ENCODE results near the gene BPGM. TPM values are rescaled to one million over a fixed set of nuclear protein-coding genes. Genes with fewer than 3 reads are reported as not detected.
A peak's percentile ranks its signal among the peaks of the same experiment; 100 is the strongest.

The BPGM gene
- total RNA-seq, 1 donor from 2014 or later = 49.7 TPM

DNA sequence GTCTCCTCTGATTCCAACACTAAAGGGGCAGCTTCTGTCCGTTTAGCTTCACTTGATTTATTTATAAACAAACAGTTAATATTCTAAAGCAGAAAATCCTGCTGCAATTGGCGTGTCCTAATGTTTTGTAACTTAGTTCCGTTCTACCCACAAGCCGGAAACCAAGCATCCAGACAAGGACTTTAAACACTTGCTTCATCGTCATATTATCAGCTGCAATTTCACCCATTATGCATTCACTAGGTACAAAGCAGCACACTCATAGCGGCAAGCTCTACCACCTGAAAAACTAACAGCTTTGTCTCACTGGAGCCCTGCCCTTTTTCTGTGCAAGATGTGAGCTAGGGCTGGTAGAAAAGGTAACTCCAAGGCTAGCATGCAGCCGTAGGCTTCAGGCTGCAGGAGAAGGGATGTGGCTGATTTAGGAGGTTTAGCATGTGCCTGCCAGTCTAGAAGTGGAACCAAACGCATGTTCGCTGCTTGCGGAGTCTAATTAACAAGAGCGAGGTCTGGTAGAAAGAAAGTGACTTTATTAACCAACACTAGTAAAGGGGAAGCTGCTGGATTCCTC lies 43.7 kb upstream of the BPGM start:
- no peaks in the 10 kb centered on the region for H3F3A ChIP-seq (ENCODE audit: low read depth)
- peak overlapping the region; percentile 88 for H2AFZ ChIP-seq (replicated peaks)
- no peak overlapping the region for H3K4me3 Mint-ChIP-seq
- TF ChIP-seq EZH2 (IDR thresholded peaks at IDR 0.05) (no peak), EZH2phosphoT487 (IDR thresholded peaks at IDR 0.05) (no peak)
- TF ChIP-seq, protein P1, sequence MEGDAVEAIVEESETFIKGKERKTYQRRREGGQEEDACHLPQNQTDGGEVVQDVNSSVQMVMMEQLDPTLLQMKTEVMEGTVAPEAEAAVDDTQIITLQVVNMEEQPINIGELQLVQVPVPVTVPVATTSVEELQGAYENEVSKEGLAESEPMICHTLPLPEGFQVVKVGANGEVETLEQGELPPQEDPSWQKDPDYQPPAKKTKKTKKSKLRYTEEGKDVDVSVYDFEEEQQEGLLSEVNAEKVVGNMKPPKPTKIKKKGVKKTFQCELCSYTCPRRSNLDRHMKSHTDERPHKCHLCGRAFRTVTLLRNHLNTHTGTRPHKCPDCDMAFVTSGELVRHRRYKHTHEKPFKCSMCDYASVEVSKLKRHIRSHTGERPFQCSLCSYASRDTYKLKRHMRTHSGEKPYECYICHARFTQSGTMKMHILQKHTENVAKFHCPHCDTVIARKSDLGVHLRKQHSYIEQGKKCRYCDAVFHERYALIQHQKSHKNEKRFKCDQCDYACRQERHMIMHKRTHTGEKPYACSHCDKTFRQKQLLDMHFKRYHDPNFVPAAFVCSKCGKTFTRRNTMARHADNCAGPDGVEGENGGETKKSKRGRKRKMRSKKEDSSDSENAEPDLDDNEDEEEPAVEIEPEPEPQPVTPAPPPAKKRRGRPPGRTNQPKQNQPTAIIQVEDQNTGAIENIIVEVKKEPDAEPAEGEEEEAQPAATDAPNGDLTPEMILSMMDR (IDR thresholded peaks at IDR 0.05) = no peak
- no peak overlapping the region for H3K9ac ChIP-seq
- no peak overlapping the region for H3K27ac Mint-ChIP-seq
- H3K9me3 Mint-ChIP-seq = peaks cover 9% of the 10 kb centered on the region
- peaks cover 3% of the 10 kb centered on the region for H3K27me3 Mint-ChIP-seq (ENCODE audit: insufficient read depth, low read depth)
- no peak overlapping the region for H3K4me2 ChIP-seq
- H3K4me1 ChIP-seq = peaks cover 10% of the 10 kb centered on the region
- no peak overlapping the region for H3K27ac ChIP-seq
- H3K4me3 ChIP-seq = no peak overlapping the region
- H3K27me3 ChIP-seq = no peaks in the 10 kb centered on the region
- no peaks in the 10 kb centered on the region for H3K79me2 ChIP-seq (ENCODE audit: low read depth)
- peaks cover 3% of the 10 kb centered on the region for H3K4me1 Mint-ChIP-seq
- H3K36me3 ChIP-seq = no peaks in the 10 kb centered on the region
- peaks cover 2% of the 10 kb centered on the region for H3K36me3 Mint-ChIP-seq
- no peaks in the 10 kb centered on the region for H3K9me3 ChIP-seq (ENCODE audit: low read depth)
- H4K20me1 ChIP-seq (ENCODE audit: low read depth) = no peaks in the 10 kb centered on the region
- no peak for DNase-seq (ENCODE audit: low spot score)

DNA sequence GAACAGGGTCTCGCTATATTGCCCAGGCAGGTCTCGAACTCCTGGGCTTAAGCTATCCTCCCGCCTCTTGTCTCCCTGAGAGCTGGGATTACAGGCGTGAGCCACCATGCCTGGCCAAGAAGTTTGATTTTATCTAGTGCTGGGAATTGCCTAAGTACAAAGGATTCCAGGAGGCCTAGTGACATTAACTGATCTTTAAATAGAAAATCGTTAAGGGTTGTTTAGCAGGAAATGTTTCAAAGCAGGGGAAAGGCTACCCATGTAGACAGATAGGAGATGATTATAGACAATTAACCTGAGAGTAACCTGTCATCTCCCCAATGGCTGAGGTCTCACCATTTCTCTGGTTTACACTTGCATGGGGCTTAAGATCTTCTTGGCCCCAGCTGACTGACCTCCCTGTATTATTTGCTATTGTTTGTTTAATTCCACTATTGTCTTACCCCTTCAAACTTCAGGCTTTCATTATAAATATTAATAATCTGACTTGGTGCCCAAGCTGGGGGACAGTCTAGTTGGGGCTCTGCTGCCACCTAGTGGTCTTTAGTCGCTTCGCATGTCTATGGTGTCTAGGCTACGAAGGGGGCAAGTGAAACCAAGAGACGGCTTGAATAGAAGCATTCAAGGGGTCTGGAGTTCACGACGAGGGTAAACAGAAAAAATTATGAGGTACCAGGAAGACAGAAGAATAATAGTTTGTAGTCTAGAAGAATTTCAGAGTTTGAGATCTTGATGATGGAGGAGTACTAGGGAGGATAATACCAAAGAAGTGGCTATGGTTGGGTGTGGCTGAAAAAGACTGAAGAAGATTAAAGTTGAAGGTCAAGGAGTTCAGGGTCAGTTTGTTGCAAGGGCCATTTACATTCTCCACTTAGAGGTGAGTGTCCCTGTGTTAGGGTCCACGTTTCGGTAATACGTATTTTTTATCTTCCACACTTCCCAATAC lies 40.4 kb upstream of the BPGM start:
- no peak overlapping the region for H3K4me3 Mint-ChIP-seq
- no peak overlapping the region for H2AFZ ChIP-seq (replicated peaks)

DNA sequence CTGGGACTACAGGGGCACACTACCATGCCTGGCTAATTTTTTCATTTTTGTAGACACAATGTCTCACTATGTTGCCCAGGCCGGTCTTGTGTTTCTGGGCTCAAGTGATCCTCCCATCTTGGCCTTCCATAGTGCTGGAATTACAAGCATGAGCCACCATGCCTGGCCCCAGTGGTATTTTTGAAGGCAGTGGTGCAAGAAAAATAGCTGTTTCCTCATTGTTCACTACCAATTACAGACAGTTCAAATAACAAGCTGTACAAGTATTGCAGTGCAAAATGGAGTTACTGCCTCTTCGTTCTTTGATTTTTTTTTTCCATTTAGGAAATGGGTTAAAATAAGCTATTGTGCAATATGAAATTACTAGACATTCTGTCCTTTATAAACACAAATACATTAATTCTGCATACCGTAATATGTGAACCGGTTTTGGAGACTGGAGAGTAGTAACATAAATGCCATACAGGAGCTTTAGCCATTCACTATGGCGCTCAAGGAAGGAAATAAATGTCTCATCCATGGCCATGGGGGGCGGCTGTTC lies 35.0 kb upstream of the BPGM start:
- H3K9me3 Mint-ChIP-seq = no peaks in the 10 kb centered on the region
- H3K9ac ChIP-seq = no peak overlapping the region
- H3K79me2 ChIP-seq (ENCODE audit: low read depth) = no peaks in the 10 kb centered on the region
- no peaks in the 10 kb centered on the region for H3F3A ChIP-seq (ENCODE audit: low read depth)
- H4K20me1 ChIP-seq (ENCODE audit: low read depth) = no peaks in the 10 kb centered on the region
- H3K27me3 ChIP-seq = peaks cover 4% of the 10 kb centered on the region
- no peak for DNase-seq (ENCODE audit: low spot score)
- H3K4me1 Mint-ChIP-seq = no peaks in the 10 kb centered on the region
- H3K4me3 Mint-ChIP-seq = no peak overlapping the region
- H3K4me1 ChIP-seq = no peaks in the 10 kb centered on the region
- H3K27me3 Mint-ChIP-seq (ENCODE audit: insufficient read depth, low read depth) = peaks cover 5% of the 10 kb centered on the region
- no peak for TF ChIP-seq EZH2phosphoT487 (IDR thresholded peaks at IDR 0.05)
- TF ChIP-seq, protein P1 (IDR thresholded peaks at IDR 0.05) = no peak
- no peak for TF ChIP-seq EZH2 (IDR thresholded peaks at IDR 0.05)
- H3K4me3 ChIP-seq = no peak overlapping the region
- H3K27ac ChIP-seq = no peak overlapping the region
- no peak overlapping the region for H3K4me2 ChIP-seq
- H3K27ac Mint-ChIP-seq = no peak overlapping the region
- H3K36me3 ChIP-seq = no peaks in the 10 kb centered on the region
- H2AFZ ChIP-seq (replicated peaks) = no peak overlapping the region
- H3K36me3 Mint-ChIP-seq = no peaks in the 10 kb centered on the region
- H3K9me3 ChIP-seq (ENCODE audit: low read depth) = no peaks in the 10 kb centered on the region

More for the DNA sequence above, 40.4 kb upstream of the BPGM start:
- no peaks in the 10 kb centered on the region for H3K9me3 Mint-ChIP-seq
- peaks cover 3% of the 10 kb centered on the region for H3K4me1 Mint-ChIP-seq
- no peak for TF ChIP-seq EZH2phosphoT487 (IDR thresholded peaks at IDR 0.05)
- TF ChIP-seq, protein P1 (IDR thresholded peaks at IDR 0.05) = peak; percentile 97
- no peaks in the 10 kb centered on the region for H3K79me2 ChIP-seq (ENCODE audit: low read depth)
- H3K27me3 Mint-ChIP-seq (ENCODE audit: insufficient read depth, low read depth) = peaks cover 3% of the 10 kb centered on the region
- H3K4me2 ChIP-seq = no peak overlapping the region
- H4K20me1 ChIP-seq (ENCODE audit: low read depth) = no peaks in the 10 kb centered on the region
- H3K36me3 Mint-ChIP-seq = no peaks in the 10 kb centered on the region
- no peak overlapping the region for H3K27ac Mint-ChIP-seq
- no peaks in the 10 kb centered on the region for H3K36me3 ChIP-seq
- no peak overlapping the region for H3K27ac ChIP-seq
- DNase-seq (ENCODE audit: low spot score) = peak; percentile 75
- peaks cover 10% of the 10 kb centered on the region for H3K4me1 ChIP-seq
- H3K9ac ChIP-seq = no peak overlapping the region
- peaks cover 4% of the 10 kb centered on the region for H3K27me3 ChIP-seq
- no peaks in the 10 kb centered on the region for H3F3A ChIP-seq (ENCODE audit: low read depth)
- no peaks in the 10 kb centered on the region for H3K9me3 ChIP-seq (ENCODE audit: low read depth)
- no peak overlapping the region for H3K4me3 ChIP-seq
